ENCODE measurements around the gene ITGA3. TPM values are rescaled to one million over a fixed set of nuclear protein-coding genes. Genes with fewer than 3 reads are reported as not detected.

ITGA3 gene
- total and polyA plus RNA-seq, 2 experiments from 2014 or later: 105 to 330 TPM

DNA sequence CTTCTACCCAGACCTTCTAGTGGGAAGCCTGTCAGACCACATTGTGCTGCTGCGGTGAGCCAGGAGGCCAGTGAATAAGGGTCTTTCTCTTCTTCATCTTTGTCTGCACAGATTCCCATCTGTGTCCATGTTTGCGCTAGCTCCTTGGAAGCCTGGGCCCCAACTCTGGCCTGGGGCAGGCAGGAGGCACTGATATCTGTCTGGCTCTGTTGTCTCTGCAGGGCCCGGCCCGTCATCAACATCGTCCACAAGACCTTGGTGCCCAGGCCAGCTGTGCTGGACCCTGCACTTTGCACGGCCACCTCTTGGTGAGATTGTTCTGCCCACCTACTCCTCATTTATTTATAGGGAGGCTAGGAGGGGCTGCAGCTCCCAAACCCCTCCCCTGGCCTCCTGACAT, 18.3 kb downstream of the ITGA3 start:
- Histone ChIP-seq H4K20me1 (ENCODE audit: insufficient read depth) (no peaks in the 10 kb centered on the region), H3K9me2 (ENCODE audit: insufficient read depth) (no peaks in the 10 kb centered on the region), H3K79me2 (ENCODE audit: insufficient read depth) (peaks cover 65% of the 10 kb centered on the region), H3K36me3 (ENCODE audit: low read depth) (peaks cover 84% of the 10 kb centered on the region), H2AFZ (no peak overlapping the region), H3K4me2 (ENCODE audit: unreplicated experiment) (no peak overlapping the region), H3K4me3 (no peak overlapping the region), H3F3A (ENCODE audit: insufficient read depth) (peaks cover 14% of the 10 kb centered on the region), H3K9ac (no peak overlapping the region), H3K9me3 (ENCODE audit: low read depth) (no peaks in the 10 kb centered on the region), H3K4me1 (ENCODE audit: insufficient read depth) (no peaks in the 10 kb centered on the region), H3K27ac (no peak overlapping the region), H3K27me3 (replicated peaks; ENCODE audit: insufficient read depth) (no peaks in the 10 kb centered on the region)
- no peak for TF ChIP-seq EZH2 (IDR thresholded peaks at IDR 0.05; ENCODE audit: insufficient read depth, poor library complexity, severe bottlenecking)
- TF ChIP-seq EZH2phosphoT487 (IDR thresholded peaks at IDR 0.05; ENCODE audit: insufficient read depth, low read depth): no peak
- WGBS, 2 experiments (ENCODE audit: low coverage in 1 of 2, low lambda C conversion rate in 2 of 2, missing lambda C conversion rate in 2 of 2): 95 to 96% methylated on average over 6 of the region's 6 CpGs
- no peak for DNase-seq
- in situ Hi-C loops (cut with MboI): no loop called here

DNA sequence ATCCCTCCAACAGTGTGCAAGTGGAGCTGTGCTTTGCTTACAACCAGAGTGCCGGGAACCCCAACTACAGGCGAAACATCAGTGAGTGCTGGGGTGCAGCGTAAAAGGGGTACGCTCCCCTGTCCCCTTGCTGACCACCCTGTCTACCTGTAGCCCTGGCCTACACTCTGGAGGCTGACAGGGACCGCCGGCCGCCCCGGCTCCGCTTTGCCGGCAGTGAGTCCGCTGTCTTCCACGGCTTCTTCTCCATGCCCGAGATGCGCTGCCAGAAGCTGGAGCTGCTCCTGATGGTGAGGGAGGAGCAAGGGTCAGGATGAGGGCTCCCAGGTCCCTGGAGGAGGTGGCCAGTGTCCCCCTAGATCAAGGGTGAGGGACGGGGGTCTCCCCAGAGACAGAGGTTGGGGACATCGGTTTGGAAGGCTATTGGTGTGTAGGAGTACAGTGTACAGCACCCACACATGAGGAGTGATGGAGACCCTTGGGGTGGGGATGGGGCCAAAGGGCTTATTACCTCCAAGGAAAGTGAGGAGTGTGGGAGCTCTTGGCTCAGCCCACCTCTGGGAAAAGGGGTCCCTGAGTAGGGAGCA, 19.6 kb downstream of the ITGA3 start:
- 91 to 96% methylated on average over 16 of the region's 16 CpGs for WGBS, 2 experiments (ENCODE audit: low coverage in 1 of 2, low lambda C conversion rate in 2 of 2, missing lambda C conversion rate in 2 of 2)
- no peak for DNase-seq

DNA sequence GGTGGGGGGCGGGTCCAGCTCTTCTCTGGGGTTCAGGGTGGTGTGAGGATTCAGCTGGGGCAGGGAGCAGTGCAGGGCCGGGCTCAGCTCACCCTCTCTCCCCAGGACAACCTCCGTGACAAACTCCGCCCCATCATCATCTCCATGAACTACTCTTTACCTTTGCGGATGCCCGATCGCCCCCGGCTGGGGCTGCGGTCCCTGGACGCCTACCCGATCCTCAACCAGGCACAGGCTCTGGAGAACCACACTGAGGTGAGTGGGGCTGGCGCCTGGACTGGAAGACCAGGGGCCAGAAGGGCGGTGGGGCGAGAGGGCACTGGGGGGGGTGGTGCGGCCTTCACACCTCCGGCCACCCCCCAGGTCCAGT, 20.3 kb downstream of the ITGA3 start:
- no peak for DNase-seq
- in situ Hi-C loops (cut with MboI): no loop called here
- H4K20me1 ChIP-seq (ENCODE audit: insufficient read depth): no peaks in the 10 kb centered on the region
- no peaks in the 10 kb centered on the region for H3K9me3 ChIP-seq (ENCODE audit: low read depth)
- H2AFZ ChIP-seq: no peak overlapping the region
- 85 to 88% methylated on average over 14 to 16 of the region's 16 CpGs for WGBS, 2 experiments (ENCODE audit: low coverage in 1 of 2, low lambda C conversion rate in 2 of 2, missing lambda C conversion rate in 2 of 2)
- TF ChIP-seq EZH2phosphoT487 (IDR thresholded peaks at IDR 0.05; ENCODE audit: insufficient read depth, low read depth): no peak
- no peak for TF ChIP-seq EZH2 (IDR thresholded peaks at IDR 0.05; ENCODE audit: insufficient read depth, poor library complexity, severe bottlenecking)
- no peak overlapping the region for H3K9ac ChIP-seq
- H3K79me2 ChIP-seq (ENCODE audit: insufficient read depth): peaks cover 51% of the 10 kb centered on the region
- H3K4me3 ChIP-seq: no peak overlapping the region
- H3K4me1 ChIP-seq (ENCODE audit: insufficient read depth): no peaks in the 10 kb centered on the region
- H3K9me2 ChIP-seq (ENCODE audit: insufficient read depth): no peaks in the 10 kb centered on the region
- peaks cover 15% of the 10 kb centered on the region for H3F3A ChIP-seq (ENCODE audit: insufficient read depth)
- H3K36me3 ChIP-seq (ENCODE audit: low read depth): peaks cover 74% of the 10 kb centered on the region
- no peak overlapping the region for H3K4me2 ChIP-seq (ENCODE audit: unreplicated experiment)
- no peaks in the 10 kb centered on the region for H3K27me3 ChIP-seq (replicated peaks; ENCODE audit: insufficient read depth)
- H3K27ac ChIP-seq: no peak overlapping the region

More for the DNA sequence above, 19.6 kb downstream of the ITGA3 start:
- Histone ChIP-seq H3F3A (ENCODE audit: insufficient read depth) (peaks cover 15% of the 10 kb centered on the region), H3K9me3 (ENCODE audit: low read depth) (no peaks in the 10 kb centered on the region), H3K9me2 (ENCODE audit: insufficient read depth) (no peaks in the 10 kb centered on the region), H2AFZ (no peak overlapping the region), H3K79me2 (ENCODE audit: insufficient read depth) (peaks cover 58% of the 10 kb centered on the region), H3K4me3 (no peak overlapping the region), H3K36me3 (ENCODE audit: low read depth) (peaks cover 76% of the 10 kb centered on the region), H3K4me2 (ENCODE audit: unreplicated experiment) (no peak overlapping the region), H3K27ac (no peak overlapping the region), H3K4me1 (ENCODE audit: insufficient read depth) (no peaks in the 10 kb centered on the region), H3K9ac (no peak overlapping the region), H4K20me1 (ENCODE audit: insufficient read depth) (no peaks in the 10 kb centered on the region), H3K27me3 (replicated peaks; ENCODE audit: insufficient read depth) (no peaks in the 10 kb centered on the region)
- in situ Hi-C loops (cut with MboI): no loop called here
- TF ChIP-seq EZH2phosphoT487 (IDR thresholded peaks at IDR 0.05; ENCODE audit: insufficient read depth, low read depth) (no peak), EZH2 (IDR thresholded peaks at IDR 0.05; ENCODE audit: insufficient read depth, poor library complexity, severe bottlenecking) (no peak)

DNA sequence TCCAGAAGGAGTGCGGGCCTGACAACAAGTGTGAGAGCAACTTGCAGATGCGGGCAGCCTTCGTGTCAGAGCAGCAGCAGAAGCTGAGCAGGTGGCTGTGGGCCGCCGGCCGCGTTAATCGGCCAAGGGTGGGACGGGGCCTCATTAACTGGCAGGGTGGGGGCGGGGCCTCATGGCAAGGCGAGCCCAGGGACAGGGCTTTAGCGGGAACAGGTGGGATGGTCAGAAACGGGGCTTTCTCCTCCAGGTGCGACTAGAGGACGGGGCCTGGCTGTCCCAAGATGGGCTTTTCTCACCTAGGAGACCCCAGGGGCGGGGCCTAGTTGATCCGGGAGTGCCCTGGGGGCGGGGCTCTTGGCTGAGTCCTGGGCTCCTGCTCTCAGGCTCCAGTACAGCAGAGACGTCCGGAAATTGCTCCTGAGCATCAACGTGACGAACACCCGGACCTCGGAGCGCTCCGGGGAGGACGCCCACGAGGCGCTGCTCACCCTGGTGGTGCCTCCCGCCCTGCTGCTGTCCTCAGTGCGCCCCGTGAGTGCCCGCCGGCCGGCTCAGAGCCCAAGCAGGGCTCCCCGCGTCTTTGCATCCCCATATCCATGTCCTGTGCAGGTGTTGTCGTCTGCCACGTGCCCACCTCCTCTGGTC, 20.8 kb downstream of the ITGA3 start:
- H3K9me2 ChIP-seq (ENCODE audit: insufficient read depth): no peaks in the 10 kb centered on the region
- peaks cover 46% of the 10 kb centered on the region for H3K79me2 ChIP-seq (ENCODE audit: insufficient read depth)
- no peaks in the 10 kb centered on the region for H4K20me1 ChIP-seq (ENCODE audit: insufficient read depth)
- H3K9me3 ChIP-seq (ENCODE audit: low read depth): no peaks in the 10 kb centered on the region
- H3K4me1 ChIP-seq (ENCODE audit: insufficient read depth): no peaks in the 10 kb centered on the region
- H3K36me3 ChIP-seq (ENCODE audit: low read depth): peaks cover 74% of the 10 kb centered on the region
- H3K4me2 ChIP-seq (ENCODE audit: unreplicated experiment): no peak overlapping the region
- H3K27ac ChIP-seq: no peak overlapping the region
- no peak overlapping the region for H3K9ac ChIP-seq
- H3K27me3 ChIP-seq (replicated peaks; ENCODE audit: insufficient read depth): no peaks in the 10 kb centered on the region
- peaks cover 15% of the 10 kb centered on the region for H3F3A ChIP-seq (ENCODE audit: insufficient read depth)
- in situ Hi-C loops (cut with MboI): no loop called here
- H2AFZ ChIP-seq: no peak overlapping the region
- DNase-seq: no peak
- H3K4me3 ChIP-seq: no peak overlapping the region
- WGBS, 2 experiments (ENCODE audit: low coverage in 1 of 2, low lambda C conversion rate in 2 of 2, missing lambda C conversion rate in 2 of 2): 58 to 69% methylated on average over 26 to 39 of the region's 39 CpGs
- TF ChIP-seq EZH2phosphoT487 (IDR thresholded peaks at IDR 0.05; ENCODE audit: insufficient read depth, low read depth) (no peak), EZH2 (IDR thresholded peaks at IDR 0.05; ENCODE audit: insufficient read depth, poor library complexity, severe bottlenecking) (no peak)
